HG03565 (cell line): ENCODE measurements around the gene CCDC174.

ENCODE experiments used
- ATAC-seq: cut with Tn5 transposase; IDR thresholded peaks from one replicate; pipeline ENCODE4 v1.9.1; 2021; ENCODE audit warnings: mild to moderate bottlenecking, moderate library complexity; ENCODE audit not compliant: unreplicated experiment

Gene CCDC174

DNA sequence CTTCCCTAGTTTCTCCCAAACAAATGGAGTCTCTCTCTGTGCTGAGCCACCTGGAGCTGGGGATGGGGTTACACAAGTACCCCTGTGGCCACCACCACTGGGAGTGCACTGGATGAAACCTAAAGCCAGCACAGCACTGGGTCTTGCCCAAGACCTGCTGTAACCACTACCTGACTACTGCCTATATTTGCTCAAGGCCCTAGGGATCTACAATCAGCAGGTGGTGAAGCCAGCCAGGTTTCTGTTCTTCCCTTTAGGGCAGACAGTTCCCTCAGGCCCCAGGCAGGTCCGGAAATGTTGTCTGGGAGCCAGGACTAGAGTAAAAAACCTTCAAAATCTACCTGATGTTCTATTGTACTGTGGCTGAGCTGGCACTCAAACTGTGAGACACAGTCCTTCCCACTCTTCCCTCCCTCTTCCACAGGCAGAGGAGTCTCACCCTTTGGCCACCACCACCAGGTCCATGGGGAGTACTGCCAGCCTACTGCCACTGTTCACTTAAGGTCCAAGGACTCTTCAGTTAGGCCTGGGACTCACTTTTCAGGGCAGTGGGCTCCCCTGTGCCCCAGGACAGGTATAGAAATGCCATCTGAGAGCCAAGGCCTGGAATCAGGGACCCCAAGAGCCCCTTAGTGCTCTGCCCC is 47.2 kb downstream of the CCDC174 start:
- ATAC-seq = no peak

DNA sequence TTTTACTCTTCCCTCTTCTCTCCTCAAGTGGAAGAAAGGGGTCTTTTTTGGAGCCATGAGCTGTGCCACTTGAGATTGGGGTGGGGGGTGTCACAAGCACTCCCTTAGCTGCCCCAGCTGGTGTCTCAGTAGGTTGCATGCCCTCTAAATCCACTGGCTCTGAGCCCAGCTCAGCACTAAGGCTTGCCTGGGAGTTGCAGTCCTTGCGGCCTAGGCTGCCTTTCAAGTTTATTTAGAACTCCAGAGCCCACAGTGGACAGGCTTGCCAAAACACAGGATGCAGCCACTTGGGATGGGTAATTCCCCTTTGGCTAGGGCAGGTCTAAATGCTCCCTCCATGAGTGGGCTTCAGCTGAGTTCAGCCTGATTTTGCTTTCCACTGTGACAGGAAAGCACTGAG is 48.1 kb downstream of the CCDC174 start:
- no peak for ATAC-seq

- ATAC-seq = no peak
Observed at GRCh38 chr3:14700891-14701290, 49.3 kb downstream of the CCDC174 start.

GRCh38 chr3:14701676-14702075 is 50.1 kb downstream of the CCDC174 start:
- no peak for ATAC-seq

DNA sequence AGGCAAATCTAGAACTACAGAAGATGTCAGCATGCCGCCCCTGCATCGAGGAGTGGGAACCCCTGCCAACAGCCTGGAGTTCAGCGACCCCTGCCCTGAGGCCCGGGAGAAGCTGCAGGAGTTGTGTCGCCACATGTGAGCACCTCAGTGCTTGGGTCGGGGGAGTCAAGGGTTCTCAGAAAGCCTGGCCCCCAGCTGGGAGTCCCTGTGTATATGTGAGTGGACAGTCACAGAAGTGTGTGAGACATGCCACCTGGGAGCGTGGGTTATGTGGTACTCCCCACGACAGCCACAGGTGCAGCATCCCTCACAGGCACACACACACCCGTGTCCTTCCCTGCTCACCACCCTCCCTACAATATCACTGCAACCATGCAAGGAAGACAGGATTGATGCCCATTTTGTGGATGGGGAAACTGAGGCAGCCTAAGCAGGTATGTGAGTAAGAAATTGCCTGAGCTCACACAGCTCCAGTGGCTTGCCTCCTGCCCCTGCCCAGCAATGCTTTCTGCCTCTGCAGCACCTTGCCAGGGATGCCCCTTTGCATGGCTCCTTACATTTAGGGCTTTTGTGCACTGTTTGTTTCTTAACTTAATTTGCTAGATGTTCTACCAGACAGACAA is 51.7 kb downstream of the CCDC174 start:
- no peak for ATAC-seq

GRCh38 chr3:14703791-14704190 is 52.2 kb downstream of the CCDC174 start:
- no peak for ATAC-seq

- ATAC-seq = no peak
Observed at GRCh38 chr3:14706096-14706495, 54.5 kb downstream of the CCDC174 start.

DNA sequence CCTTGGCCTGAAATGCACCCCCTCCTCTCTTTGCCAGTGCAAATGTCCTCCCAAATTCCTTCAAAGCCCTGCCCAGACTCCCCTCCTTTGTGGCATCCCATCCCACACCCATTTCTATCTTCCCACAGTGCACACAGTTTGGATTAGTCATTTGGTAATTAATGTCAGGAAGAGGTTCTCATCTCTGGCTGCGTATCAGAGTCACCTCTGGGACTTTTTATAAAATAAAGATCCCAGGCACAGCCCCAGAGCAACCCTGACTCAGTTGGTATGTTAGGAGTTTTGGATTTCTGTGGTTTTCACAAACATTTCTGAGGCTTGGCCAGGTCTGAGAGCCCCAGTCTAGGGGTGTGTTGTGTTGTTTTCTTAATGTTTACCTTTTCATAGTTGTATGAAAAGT is 65.0 kb downstream of the CCDC174 start:
- ATAC-seq = no peak

DNA sequence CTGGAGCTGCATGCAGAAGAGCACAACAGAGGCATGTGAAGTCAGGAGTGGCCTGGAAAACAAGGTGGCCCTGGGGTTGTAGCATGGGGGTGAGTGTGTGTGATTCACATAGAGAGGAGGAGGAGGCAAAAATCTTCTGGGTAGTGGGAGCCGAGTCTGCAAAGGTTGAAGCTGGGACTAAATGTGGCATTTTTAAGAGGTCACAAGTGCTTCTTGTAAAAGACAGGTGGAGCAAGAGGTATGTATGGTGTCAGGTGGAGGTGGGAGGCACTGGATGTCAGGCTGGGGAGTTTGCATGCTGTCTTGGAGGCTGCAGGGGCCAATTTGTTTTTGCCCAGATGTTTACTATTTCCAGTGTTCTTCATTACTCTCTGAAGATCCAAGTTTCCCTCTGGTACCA is 65.7 kb downstream of the CCDC174 start:
- no peak for ATAC-seq

DNA sequence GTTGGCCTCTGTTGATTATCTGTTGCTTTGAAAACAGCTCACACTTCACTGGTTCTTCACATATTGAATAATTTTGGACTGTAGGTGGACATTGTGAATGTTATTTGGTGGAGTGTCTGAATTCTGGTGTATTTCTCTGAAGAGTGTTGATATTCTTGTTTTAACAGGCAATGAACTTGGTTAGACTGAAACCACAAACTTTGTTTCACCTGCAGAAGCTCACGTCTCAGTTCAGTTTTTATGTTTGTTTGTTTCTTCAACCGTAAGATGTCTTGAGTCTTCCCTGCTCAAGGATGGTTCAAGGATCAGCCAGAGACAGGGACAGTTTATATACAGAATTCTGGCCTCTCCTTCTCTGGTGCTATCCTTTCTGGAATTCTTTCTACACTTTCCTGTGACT is 67.0 kb downstream of the CCDC174 start:
- no peak for ATAC-seq

DNA sequence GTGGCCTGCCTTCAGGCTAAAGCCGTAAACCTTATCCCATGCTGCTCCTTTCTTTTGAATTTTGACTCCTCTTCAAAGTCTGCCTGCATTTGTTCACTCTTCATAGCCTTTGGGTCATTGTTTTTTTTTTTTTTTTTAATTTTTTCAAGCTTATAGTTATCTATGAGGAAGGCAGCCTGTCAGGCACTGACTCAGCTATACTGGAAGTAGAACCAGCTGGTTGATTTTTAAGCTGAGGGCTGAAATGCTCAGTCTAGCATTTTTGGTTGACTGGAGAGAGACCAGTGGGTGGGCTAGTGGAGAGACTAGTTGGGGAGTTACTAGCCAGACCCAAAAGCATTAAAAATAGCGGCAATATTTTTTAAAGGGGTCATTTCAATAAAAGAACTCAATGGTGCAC is 67.4 kb downstream of the CCDC174 start:
- ATAC-seq = no peak

GRCh38 chr3:14721126-14721864 is 69.7 kb downstream of the CCDC174 start:
- no peak for ATAC-seq
